NCI-H446 treated with DMSO at 0.1 percent for 48 hours (cell line): ENCODE data around the gene TRPC6.

Source experiments
- DNase-seq: peaks from one replicate; lab custom pipeline; 2025; lab: John Stamatoyannopoulos, UW

Gene TRPC6

GRCh38 chr11:101583251-101584128, at the start of gene TRPC6:
TSS of gene TRPC6 (minus strand) at chr11:101584007. CDS start at chr11:101583503, 504 bp downstream.
- DNase-seq: no peak

GRCh38 chr11:101620026-101620425, 36.2 kb upstream of the TRPC6 start:
- DNase-seq: no peak

- no peak for DNase-seq
Observed at GRCh38 chr11:101618709-101619108, 34.9 kb upstream of the TRPC6 start.

- no peak for DNase-seq
Observed at GRCh38 chr11:101617735-101618332, 34.0 kb upstream of the TRPC6 start.

DNA sequence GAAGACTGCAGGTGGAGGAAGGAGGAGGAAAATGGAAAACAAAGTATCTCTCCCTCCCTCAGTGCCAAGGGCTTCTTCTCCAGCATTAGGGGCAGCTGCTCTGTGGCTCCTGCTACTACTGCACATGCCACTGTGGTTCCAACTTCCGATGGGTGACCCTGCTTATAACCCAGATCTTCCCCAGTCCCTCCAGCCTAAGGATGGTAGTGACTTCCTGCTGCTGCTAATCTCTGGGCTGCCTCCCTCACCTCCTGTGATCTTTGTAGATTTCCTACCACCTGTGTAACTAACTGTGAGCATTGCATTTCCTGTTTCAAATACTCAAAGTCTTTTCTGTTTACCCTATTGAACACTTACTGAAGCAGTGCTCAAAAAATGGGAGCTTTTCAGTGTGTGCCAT, 28.7 kb upstream of the TRPC6 start:
- no peak for DNase-seq

DNA sequence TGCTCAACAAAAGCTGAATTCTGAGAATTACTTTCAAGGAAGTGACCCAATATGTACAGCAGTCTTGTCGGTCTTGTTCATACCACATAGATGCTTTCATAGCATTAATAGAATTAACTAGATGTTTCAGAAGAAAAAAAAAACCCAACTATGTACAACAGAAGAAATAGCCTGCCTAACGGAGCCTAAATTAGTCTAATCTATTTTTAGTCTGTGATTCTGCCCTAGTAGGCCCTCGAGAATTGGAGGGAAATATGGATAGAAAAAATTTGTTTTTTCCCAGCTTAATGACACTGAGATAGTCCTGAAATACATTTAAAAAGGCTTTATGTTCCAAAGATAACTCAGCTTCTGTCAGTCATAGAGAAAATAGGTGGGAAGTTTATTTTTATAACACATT, 17.1 kb upstream of the TRPC6 start:
- DNase-seq: no peak

DNA sequence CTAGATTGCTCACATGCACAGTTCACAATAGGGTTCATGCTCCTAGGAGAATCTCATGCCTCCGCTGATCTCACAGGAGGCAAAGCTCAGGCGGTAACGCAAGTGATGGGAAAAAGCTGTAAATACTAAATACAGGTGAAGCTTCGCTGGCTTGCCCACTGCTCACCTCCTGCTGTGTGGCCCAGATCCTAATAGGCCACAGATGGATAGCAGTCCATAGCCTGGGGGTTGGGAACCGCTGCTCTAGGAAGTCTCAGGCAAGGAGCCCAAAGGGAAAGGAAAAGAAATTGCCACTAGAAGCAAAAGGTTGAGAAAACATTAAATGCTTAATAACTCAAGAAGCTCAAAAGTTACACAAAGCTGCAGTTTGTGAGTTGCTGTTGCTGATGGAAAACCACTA, 3.2 kb upstream of the TRPC6 start:
- no peak for DNase-seq

GRCh38 chr11:101584655-101585054, 848 bp upstream of the TRPC6 start:
- no peak for DNase-seq

DNA sequence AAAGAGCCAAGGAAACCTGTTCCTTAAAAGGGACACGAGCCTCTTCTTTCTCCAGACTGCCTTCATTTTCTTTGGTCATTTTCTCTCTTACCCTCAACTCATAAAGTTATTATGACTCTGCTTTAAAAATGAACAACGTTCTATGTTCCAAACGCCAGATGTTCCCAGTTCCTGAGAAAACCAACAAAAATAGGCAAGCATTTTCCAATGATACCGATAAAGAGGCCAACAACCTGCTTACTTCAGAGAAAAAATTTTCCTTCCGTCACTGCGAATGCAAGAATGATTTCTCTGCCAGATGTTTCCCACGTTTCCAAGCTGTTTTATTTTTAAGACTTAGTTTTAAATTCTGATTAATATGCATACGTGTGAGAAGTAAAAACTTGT, 315 bp upstream of the TRPC6 start:
- DNase-seq: no peak

GRCh38 chr11:101582989-101583250, 887 bp downstream of the TRPC6 start:
- no peak for DNase-seq

GRCh38 chr11:101582236-101582988, 1.4 kb downstream of the TRPC6 start:
- no peak for DNase-seq

GRCh38 chr11:101577461-101577860, 6.3 kb downstream of the TRPC6 start:
- DNase-seq: no peak

- DNase-seq: peak; percentile 51
Observed at GRCh38 chr11:101576456-101576855, 7.4 kb downstream of the TRPC6 start.

GRCh38 chr11:101574886-101575285, 8.9 kb downstream of the TRPC6 start:
- no peak for DNase-seq

DNA sequence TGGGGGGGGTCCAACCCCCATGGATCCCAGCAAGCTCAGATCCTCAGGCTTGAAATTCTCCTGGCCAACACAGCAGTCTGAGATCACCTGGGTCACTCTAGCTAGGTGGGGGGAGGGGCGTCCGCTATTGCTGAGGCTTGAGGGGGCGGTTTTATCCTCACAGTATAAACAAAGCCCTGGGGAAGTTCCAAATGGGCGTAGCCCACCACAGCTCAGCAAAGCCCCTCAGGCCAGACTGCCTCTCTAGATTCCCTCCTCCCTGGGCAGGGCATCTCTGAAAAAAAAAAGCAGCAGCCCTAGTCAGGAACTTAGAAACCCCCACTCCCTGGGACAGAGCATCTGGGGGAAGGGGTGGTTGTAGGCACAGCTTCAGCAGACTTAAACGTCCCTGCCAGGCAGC, 16.7 kb downstream of the TRPC6 start:
- DNase-seq: no peak

DNA sequence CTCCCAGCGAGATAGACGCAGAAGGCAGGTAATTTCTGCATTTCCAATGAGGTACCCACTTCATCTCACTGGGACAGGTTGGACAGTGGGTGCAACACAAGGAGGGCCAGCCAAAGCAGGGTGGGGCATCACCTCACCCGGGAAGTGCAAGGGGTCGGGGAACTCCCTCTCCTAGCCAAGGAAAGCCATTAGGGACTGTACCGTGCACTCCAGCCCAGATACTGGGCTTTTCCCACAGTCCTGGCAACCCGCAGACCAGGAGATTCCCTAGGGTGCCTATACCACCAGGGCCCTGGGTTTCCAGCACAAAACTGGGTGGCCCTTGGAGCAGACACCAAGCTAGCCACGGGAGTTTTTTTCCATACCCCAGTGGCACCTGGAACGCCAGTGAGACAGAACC, 17.2 kb downstream of the TRPC6 start:
- no peak for DNase-seq

DNA sequence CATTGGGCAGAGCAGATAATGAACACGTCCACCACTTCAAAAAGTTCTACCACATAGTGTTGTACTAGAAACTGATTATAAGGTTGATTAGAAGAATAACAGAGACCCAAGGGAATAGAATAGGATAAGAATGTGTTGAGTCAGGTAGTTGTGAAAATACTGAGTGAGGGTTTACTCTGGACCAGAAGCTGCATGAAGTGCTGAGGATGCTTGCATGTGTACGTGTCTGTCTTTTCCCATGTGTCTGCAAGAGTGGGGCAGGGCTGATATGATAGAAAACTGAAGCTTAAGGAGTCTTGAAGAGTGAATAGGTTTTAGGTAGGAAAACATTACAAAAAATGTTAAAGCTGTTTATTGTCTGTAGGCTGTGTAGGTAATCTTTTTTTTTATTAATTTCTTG, 20.6 kb downstream of the TRPC6 start:
- no peak for DNase-seq

DNA sequence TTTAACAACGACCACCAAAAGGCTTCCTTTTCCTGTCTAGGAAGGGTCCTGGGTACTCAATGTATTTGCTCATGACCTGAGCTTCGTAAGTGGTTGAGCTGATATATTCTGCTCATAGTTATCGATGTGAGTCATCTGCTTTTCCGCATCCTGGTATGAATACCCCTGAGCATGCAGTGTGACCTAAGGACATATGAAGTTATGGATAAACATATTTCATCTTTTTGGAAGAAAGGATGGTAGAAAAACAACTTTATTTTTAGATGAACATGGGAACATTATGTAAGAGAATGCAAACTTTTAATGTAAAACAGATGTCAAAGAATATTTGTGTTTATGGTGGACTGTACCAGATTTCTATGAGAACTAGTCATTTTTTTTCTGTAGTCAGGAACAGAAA, 28.4 kb downstream of the TRPC6 start:
- no peak for DNase-seq

- DNase-seq: no peak
Observed at GRCh38 chr11:101553891-101554292, 29.9 kb downstream of the TRPC6 start.

- DNase-seq: no peak
Observed at GRCh38 chr11:101552888-101553287, 30.9 kb downstream of the TRPC6 start.

DNA sequence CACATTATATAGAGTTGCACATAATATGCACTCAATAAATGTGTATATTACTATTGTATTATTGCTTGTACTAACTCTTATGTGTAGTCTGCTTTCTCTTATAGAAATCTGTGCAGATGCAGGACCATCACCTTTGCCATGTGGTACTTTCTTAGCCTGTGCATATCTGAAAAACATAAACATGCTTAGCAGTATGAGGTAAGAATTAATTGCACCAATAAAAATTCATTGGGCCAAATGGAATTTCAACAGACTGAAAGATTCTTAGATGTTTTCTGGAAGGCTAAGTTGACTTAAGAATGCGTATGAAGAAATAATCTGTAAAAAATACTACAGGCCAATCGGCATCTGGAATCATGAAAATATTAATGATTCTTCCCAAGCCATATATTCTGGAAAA, 55.3 kb downstream of the TRPC6 start:
- no peak for DNase-seq

GRCh38 chr11:101523634-101524260, 60.1 kb downstream of the TRPC6 start:
- DNase-seq: no peak

DNA sequence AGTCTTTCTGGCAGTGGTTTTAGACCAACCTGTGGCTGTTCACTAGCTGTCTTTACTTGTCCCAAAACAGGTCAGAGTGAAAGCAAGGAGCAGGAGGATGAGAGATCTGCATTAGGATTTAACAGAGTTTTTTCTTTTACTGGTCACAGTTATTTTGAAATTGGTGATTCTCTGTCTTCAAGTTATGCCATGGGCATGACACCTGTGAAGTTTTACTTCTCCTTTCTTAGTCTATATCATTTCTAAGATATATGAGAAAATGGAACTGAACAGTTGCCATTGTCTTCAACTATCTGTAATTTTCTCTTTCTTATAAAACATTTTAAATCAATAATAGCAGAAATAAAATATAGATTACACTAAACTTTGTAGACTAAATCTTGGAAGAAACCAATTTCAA, 60.6 kb downstream of the TRPC6 start:
- DNase-seq: no peak
